Dermis microvascular lymphatic vessel endothelial cell (primary cell): ENCODE measurements around the gene UBL5. TPM values are rescaled to one million over a fixed set of nuclear protein-coding genes. Genes with fewer than 3 reads are reported as not detected.

Experiments
- total RNA-seq: library from RNA; depleted of rRNA; stranded (reverse); fragments of >200 nt; gene quantifications from 2 replicates; pipeline ENCODE4 v1.2.1, GENCODE V29; 2014

UBL5 gene
- total RNA-seq, 1 donor from 2014 or later = 223 TPM

Other genes with a start within 250 kb of the UBL5 start
- 21.4 and 24.1 TPM in 2 replicates for gene ZNF121, start 243.4 kb upstream of the UBL5 start, total RNA-seq
- gene ZNF561, start 206.7 kb upstream of the UBL5 start, total RNA-seq = 21.7 and 24.8 TPM in 2 replicates
- gene ZNF562, start 152.8 kb upstream of the UBL5 start, total RNA-seq = 18.4 and 20.5 TPM in 2 replicates
- gene ZNF846, start 59.2 kb upstream of the UBL5 start, total RNA-seq = 3.6 and 5.1 TPM in 2 replicates
- 6.3 and 9.5 TPM in 2 replicates for gene FBXL12, start 8.8 kb upstream of the UBL5 start, total RNA-seq
- gene PIN1, start 7.4 kb downstream of the UBL5 start, total RNA-seq = 89.9 and 91.3 TPM in 2 replicates
- gene OLFM2, start 108.6 kb downstream of the UBL5 start, total RNA-seq = 0.39 and 1.1 TPM in 2 replicates
- gene COL5A3, start 182.6 kb downstream of the UBL5 start, total RNA-seq = 0.13 and 0.25 TPM in 2 replicates
- not detected in 2 replicates for gene RDH8, start 185.6 kb downstream of the UBL5 start, total RNA-seq